GM13976 (cell line): ENCODE data around the gene PLXNA2.

ENCODE experiments used
- DNase-seq: peaks from one replicate; pipeline ENCODE4 v3.0.0; 2012; ENCODE audit warnings: low spot score
- CTCF ChIP-seq: IDR thresholded peaks from 2 replicates; pipeline ENCODE4 v1.5.1; 2012; ENCODE audit warnings: borderline replicate concordance, mild to moderate bottlenecking; ENCODE audit not compliant: insufficient read depth; ENCODE audit errors: extremely low read depth, missing control alignments, control extremely low read depth
- in situ Hi-C: fragments of 300-500 bp; cut with MboI; formaldehyde crosslinking; loops from one replicate; pipeline ENCODE4 v1.12.0; 2022; ENCODE audit warnings: low sequenced_read_pairs, mixed read lengths, inconsistent platforms; ENCODE audit not compliant: unreplicated experiment

Gene PLXNA2

GRCh38 chr1:208209896-208210589 is 34.1 kb downstream of the PLXNA2 start:
- in situ Hi-C loops, result no loop called here
- DNase-seq, result no peak
- TF ChIP-seq CTCF, result no peak

GRCh38 chr1:208209286-208209685 is 34.9 kb downstream of the PLXNA2 start:
- DNase-seq, result no peak

GRCh38 chr1:208208132-208208487 is 36.1 kb downstream of the PLXNA2 start:
- in situ Hi-C loops, result no loop called here
- no peak for DNase-seq
- TF ChIP-seq CTCF, result no peak

More at GRCh38 chr1:208209286-208209685, 34.9 kb downstream of the PLXNA2 start:
- in situ Hi-C loops, result no loop called here
- no peak for TF ChIP-seq CTCF

GRCh38 chr1:208207388-208208131 is 36.6 kb downstream of the PLXNA2 start:
- TF ChIP-seq CTCF, result no peak
- no peak for DNase-seq
- in situ Hi-C loops, result no loop called here

GRCh38 chr1:208206092-208206698 is 38.0 kb downstream of the PLXNA2 start:
- no peak for DNase-seq
- in situ Hi-C loops, result no loop called here
- TF ChIP-seq CTCF, result no peak

- in situ Hi-C loops, result no loop called here
- DNase-seq, result no peak
- no peak for TF ChIP-seq CTCF
Measured at GRCh38 chr1:208205216-208206013, 38.8 kb downstream of the PLXNA2 start.
